ENCODE data around the gene LRRTM3. TPM values are rescaled to one million over a fixed set of nuclear protein-coding genes. Genes with fewer than 3 reads are reported as not detected.

LRRTM3 gene
- total RNA-seq, 1 experiment from 2014 or later = 0.96 TPM

- WGBS (ENCODE audit: extremely low coverage, insufficient read length, low lambda C conversion rate) = no CpG with 5 or more reads among the region's 5 CpGs
- no peak overlapping the region for H3K4ac ChIP-seq (ENCODE audit: low read depth, low read length)
- H4K91ac ChIP-seq (ENCODE audit: insufficient read length, low read depth, low read length) = no peak overlapping the region
- H2BK15ac ChIP-seq (ENCODE audit: low read depth, low read length) = no peak overlapping the region
- no peaks in the 10 kb centered on the region for H3K79me1 ChIP-seq (ENCODE audit: insufficient read depth, low read depth, low read length, poor library complexity, severe bottlenecking)
- no peak for DNase-seq
- no peak overlapping the region for H2BK120ac ChIP-seq (ENCODE audit: low read depth, low read length, poor library complexity, severe bottlenecking)
- no peaks in the 10 kb centered on the region for H3K9me3 ChIP-seq (ENCODE audit: control insufficient read depth, low read depth, low read length)
- H4K8ac ChIP-seq (replicated peaks; ENCODE audit: insufficient read length, low read depth, low read length) = no peak overlapping the region
- H3K27me3 ChIP-seq (ENCODE audit: insufficient read depth, low read length) = peaks cover 2% of the 10 kb centered on the region; the same call in 1 of the 2 replicates
- no peak overlapping the region for H3K14ac ChIP-seq (ENCODE audit: insufficient read depth, low read length)
- Mint-ChIP-seq H3K9me3 (no peaks in the 10 kb centered on the region), H3K4me1 (peaks cover 53 to 62% of the 10 kb centered on the region in 2 experiments), H3K27ac (no peak overlapping the region), H3K27me3 (ENCODE audit: low read depth) (peaks cover 35% of the 10 kb centered on the region), H3K36me3 (ENCODE audit: insufficient read depth in 1 of 3, low read depth in 3 of 3) (no peaks in the 10 kb centered on the region), H3K4me3 (0 out of 5 replicates have a peak overlapping the region, but pooled peaks of 1 of the 2 experiments have one; percentile 23)
- no peak overlapping the region for H2AFZ ChIP-seq (ENCODE audit: low read length)
- no peak overlapping the region for H2BK5ac ChIP-seq (ENCODE audit: insufficient read length, low read length)
- H3K18ac ChIP-seq (ENCODE audit: insufficient read length, low read depth, low read length) = no peak overlapping the region
- no peak overlapping the region for H2BK20ac ChIP-seq (ENCODE audit: low read depth, low read length, poor library complexity, severe bottlenecking)
- H3K79me2 ChIP-seq (ENCODE audit: insufficient read depth, low read length) = no peaks in the 10 kb centered on the region
- no peak overlapping the region for H3K23ac ChIP-seq (ENCODE audit: insufficient read length, low read depth, low read length)
- H3T11ph ChIP-seq (ENCODE audit: low read length) = no peak overlapping the region
- no peak overlapping the region for H3K27ac ChIP-seq (ENCODE audit: insufficient read length, low read depth, low read length)
- peaks cover 13% of the 10 kb centered on the region for H3K4me1 ChIP-seq (ENCODE audit: insufficient read depth, low read length)
- peaks cover 10% of the 10 kb centered on the region for H3K23me2 ChIP-seq (ENCODE audit: insufficient read length, low read depth, low read length, poor library complexity, severe bottlenecking)
- H3K56ac ChIP-seq (ENCODE audit: insufficient read length, low read depth, low read length) = no peak overlapping the region
- H4K5ac ChIP-seq (ENCODE audit: insufficient read length, low read depth, low read length) = no peak overlapping the region
- TF ChIP-seq CTCF (conservative IDR thresholded peaks at IDR 0.05) = no peak
- no peak overlapping the region for H3K9ac ChIP-seq (ENCODE audit: extremely low read depth, insufficient read length, low read length)
- H2AK5ac ChIP-seq (ENCODE audit: insufficient read length, low read length) = no peak overlapping the region
- no peak overlapping the region for H2BK12ac ChIP-seq (ENCODE audit: insufficient read length, low read depth, low read length)
- peak overlapping the region; percentile 90 for H3K4me2 ChIP-seq (ENCODE audit: insufficient read depth, insufficient read length, low read length)
- no peaks in the 10 kb centered on the region for H4K20me1 ChIP-seq (ENCODE audit: control insufficient read depth, insufficient read depth, insufficient read length)
Measured at GRCh38 chr10:66926841-66927240, 1.0 kb downstream of the LRRTM3 start.
